K562 (cell line): ENCODE data around the gene RECQL5. TPM values are rescaled to one million over a fixed set of nuclear protein-coding genes. Genes with fewer than 3 reads are reported as not detected.

Experiments
- ATAC-seq: fragments of 200-7000 bp; cut with Tn5 transposase; 3 replicates; pipeline ENCODE4 v1.9.1; 2020; ENCODE audit warnings: moderate library complexity
- BruUV-seq: library from RNA; stranded (reverse); fragments of 400-500 nt; replicated peaks from 2 replicates; lab custom pipeline; 2021; lab: Mats Ljungman, UMichigan
- CTCF ChIA-PET: fragments of 300-600 bp; formaldehyde crosslinking; extraction: SDS; loops from one replicate; lab custom pipeline; 2021; ENCODE audit warnings: low intra/inter-chr PET ratio; lab: Yijun Ruan, JAX
- POLR2A ChIA-PET: fragments of 300-600, 350-650 bp; sonication (Branson Sonifier 250); formaldehyde crosslinking; extraction: SDS; loops from one replicate; lab custom pipeline; 2021; ENCODE audit warnings: antibody characterized with exemption, inconsistent platforms; lab: Yijun Ruan, JAX
- DNase-seq, 4 experiments: peaks; one replicate each; pipeline versions ENCODE4 v3.0.0 to v3.0.0-alpha.2; 2011 to 2018; ENCODE audit warnings: low spot score in 3 of 4, mixed read lengths in 3 of 4; ENCODE audit errors: extremely low read depth in 1 of 4
- FAIRE-seq: peaks from 2 replicates; lab custom pipeline; 2011; peaks lifted over from hg19 to GRCh38; lab: Jason Lieb, UNC
- H2AFZ ChIP-seq: 2 replicates; pipeline ENCODE4 v1.6.0; 2011; ENCODE audit warnings: low read depth, low read length, control low read depth, inconsistent platforms
- H3K27ac ChIP-seq: fragments of 200-600 bp; 3 replicates; pipeline ENCODE4 v1.8.0; 2011; ENCODE audit warnings: low read depth, mild to moderate bottlenecking, control low read depth, inconsistent platforms, low read length, moderate library complexity, mixed read lengths; ENCODE audit errors: extremely low read depth
- H3K27me3 ChIP-seq, 2 experiments: fragments of 300-600 bp in 1 of 2; 2 replicates in 1 of 2; 3 replicates in 1 of 2; pipeline versions ENCODE4 v1.6.0 to v1.8.0; 2011; ENCODE audit warnings: inconsistent platforms in 2 of 2, low read length in 2 of 2, mild to moderate bottlenecking in 1 of 2, mixed read lengths in 1 of 2, moderate library complexity in 1 of 2; ENCODE audit not compliant: control insufficient read depth in 2 of 2, insufficient read depth in 2 of 2
- H3K36me3 ChIP-seq: fragments of 300-600 bp; 3 replicates; pipeline ENCODE4 v1.8.0; 2011; ENCODE audit warnings: mild to moderate bottlenecking, low read length, inconsistent platforms; ENCODE audit not compliant: control insufficient read depth, insufficient read depth
- H3K4me1 ChIP-seq, 2 experiments: fragments of 200-600 bp in 1 of 2; replicated peaks in 1 of 2; 2 replicates in 1 of 2; 3 replicates in 1 of 2; pipeline versions ENCODE4 v1.5.1 to v1.8.0; 2011; ENCODE audit warnings: inconsistent platforms in 2 of 2, low read length in 2 of 2, mild to moderate bottlenecking in 1 of 2, mixed read lengths in 1 of 2, moderate library complexity in 1 of 2; ENCODE audit not compliant: control insufficient read depth in 2 of 2, insufficient read depth in 2 of 2
- H3K4me2 ChIP-seq: 2 replicates; pipeline ENCODE4 v1.6.1; 2011; ENCODE audit warnings: low read length, control low read depth, inconsistent platforms, mixed read lengths; ENCODE audit not compliant: insufficient read depth
- H3K4me3 ChIP-seq: fragments of 200-600 bp; sonication (generic), shearing (Covaris generic); 2 replicates; pipeline ENCODE4 v1.5.1; 2016; ENCODE audit warnings: control low read depth, inconsistent platforms
- H3K79me2 ChIP-seq: fragments of 200-600 bp; 3 replicates; pipeline ENCODE4 v1.8.0; 2011; ENCODE audit warnings: low read length, inconsistent platforms; ENCODE audit not compliant: control insufficient read depth, insufficient read depth
- H3K9ac ChIP-seq, 2 experiments: 2 replicates each; pipeline versions ENCODE4 v1.6.0 to v1.6.1; 2011; ENCODE audit warnings: low read depth in 2 of 2, low read length in 2 of 2, control low read depth in 1 of 2, inconsistent platforms in 1 of 2, mild to moderate bottlenecking in 1 of 2, mixed read lengths in 1 of 2; ENCODE audit not compliant: insufficient read depth in 1 of 2
- H3K9me1 ChIP-seq: one replicate; pipeline ENCODE4 v1.6.0; 2011; ENCODE audit warnings: inconsistent platforms, mild to moderate bottlenecking, low read length, moderate library complexity; ENCODE audit not compliant: control insufficient read depth, insufficient read depth
- H3K9me3 ChIP-seq: replicated peaks from 2 replicates; pipeline ENCODE4 v1.5.1; 2011; ENCODE audit warnings: low read depth, low read length, inconsistent platforms; ENCODE audit not compliant: control insufficient read depth, insufficient read depth
- H4K20me1 ChIP-seq: replicated peaks from 2 replicates; pipeline ENCODE4 v1.6.1; 2011; ENCODE audit warnings: low read length, inconsistent platforms, mixed read lengths; ENCODE audit not compliant: control insufficient read depth, insufficient read depth
- GTF2F1 ChIP-seq: IDR thresholded peaks from 2 replicates; pipeline ENCODE4 v1.6.1; 2011; ENCODE audit warnings: low read depth, low read length, improper control_type of control experiment
- POLR2G ChIP-seq: fragments of 200-400 bp; formaldehyde crosslinking; IDR thresholded peaks from 2 replicates; pipeline ENCODE4 v1.6.1; 2017; ENCODE audit warnings: low read depth, mild to moderate bottlenecking, antibody characterized with exemption, low read length, moderate library complexity
- WGBS: fragments of 100-300 bp; shearing (Covaris generic); methylation state at CpG from one replicate; pipeline ENCODE4 v1.1.6; 2016; ENCODE audit warnings: low coverage, mixed read lengths; ENCODE audit not compliant: insufficient coverage; ENCODE audit errors: missing lambda C conversion rate; 5-methylcytosine and 5-hydroxymethylcytosine counted together
- in situ Hi-C: fragments of 300-500 bp; cut with MboI; formaldehyde crosslinking; loops from 4 replicates; pipeline ENCODE4 v1.15.0; 2018; ENCODE audit warnings: inconsistent platforms, mixed read lengths
- intact Hi-C: fragments of 100-400 bp; cut with micrococcal nuclease; formaldehyde crosslinking; loops from 2 replicates; pipeline ENCODE4 v1.14.2; 2022
- polyA plus RNA-seq, 8 experiments: library from polyadenylated mRNA; depleted of rRNA in 4 of 8; stranded (reverse) in 5 of 8; unstranded in 3 of 8; fragments of >200 nt; fragmentation: Nextera tagmentation in 2 of 8; fragmentation: Illumina TruSeq in 1 of 8; extraction: Ambion mirVana in 2 of 8; extraction: Trizol in 1 of 8; gene quantifications; 2 replicates each; pipeline versions ENCODE4 v1.2.1 to v1.2.3, GENCODE V29; 2011 to 2014; ENCODE audit warnings: inconsistent platforms in 1 of 8, missing spikeins in 1 of 8
- total RNA-seq, 7 experiments: library from RNA; depleted of rRNA in 6 of 7; stranded (reverse); fragments of >200 nt in 6 of 7; fragmentation: Illumina TruSeq in 2 of 7; extraction: Trizol in 2 of 7; gene quantifications; 2 replicates each; pipeline versions ENCODE4 v1.2.1 to v1.2.3, GENCODE V29; 2011 to 2021; ENCODE audit warnings: low replicate concordance in 1 of 7
- TF ChIP-seq, protein P1 (sequence below): fragments of 250-450 bp; sonication (Bioruptor Pico); IDR thresholded peaks from 2 replicates; pipeline ENCODE4 v1.8.0; 2022; ENCODE audit warnings: moderate library complexity, mild to moderate bottlenecking, inconsistent platforms
- TF ChIP-seq, protein P2 (sequence below): fragments of 450-650 bp; IDR thresholded peaks from 2 replicates; pipeline ENCODE4 v1.6.1; 2018; ENCODE audit warnings: mild to moderate bottlenecking, low read depth; ENCODE audit not compliant: partially characterized antibody

Gene RECQL5
- total and polyA plus RNA-seq, 9 of the 15 experiments (the other 6 are each of a cell fraction or from before 2014, with no cell fraction given): 4.1 to 34.8 (median 16.4) TPM

DNA sequence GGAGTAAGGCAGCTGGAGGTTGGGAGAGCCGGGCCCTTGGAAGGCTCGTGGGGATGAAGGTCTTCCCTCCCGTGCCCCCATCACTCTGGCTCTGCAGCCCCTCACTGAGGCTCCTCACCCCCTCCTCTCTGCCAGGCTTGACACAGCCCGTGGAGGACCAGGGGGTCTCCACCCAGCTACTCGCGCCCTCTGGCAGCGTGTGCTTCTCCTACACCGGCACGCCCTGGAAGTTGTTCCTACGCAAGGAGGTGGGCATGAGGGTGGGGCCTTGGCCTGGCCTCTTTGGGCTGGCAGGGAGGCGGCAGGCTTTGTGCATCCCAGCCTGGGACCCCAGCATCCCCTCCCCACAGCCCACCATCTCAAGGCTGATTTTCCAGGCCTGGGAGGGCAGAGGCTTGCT lies 49.3 kb downstream of the RECQL5 start:
- in situ Hi-C loops (loop anchor here (5.0 kb wide), 1 partner anchor 130 kb away; no protein-coding TSS in a partner anchor), intact Hi-C loops (loop anchor here (10.0 kb wide), 1 partner anchor 193 kb away; no protein-coding TSS in a partner anchor)
- CTCF ChIA-PET: no interaction called here
- Histone ChIP-seq H3K4me3 (no peak overlapping the region), H3K4me2 (no peak overlapping the region), H3K9me3 (no peaks in the 10 kb centered on the region), H3K79me2 (no peaks in the 10 kb centered on the region), H3K27me3 (peaks cover 12 to 74% of the 10 kb centered on the region in 2 experiments; a peak in 4 of 5 replicates), H3K9me1 (no peaks in the 10 kb centered on the region), H2AFZ (no peak overlapping the region), H3K9ac (0 out of 4 replicates have a peak overlapping the region, but pooled peaks of 1 of the 2 experiments have one; percentile 35), H3K4me1 (peaks cover 0 to 84% of the 10 kb centered on the region in 2 experiments; a peak in 3 of 5 replicates), H3K36me3 (no peaks in the 10 kb centered on the region), H3K27ac (no peak overlapping the region), H4K20me1 (peaks cover 15% of the 10 kb centered on the region)
- FAIRE-seq: no peak
- POLR2A ChIA-PET: interaction anchor here (0.7 to 0.9 kb wide), 2 partner anchors 16 to 19 kb away, joined by 4 to 5 read pairs; no protein-coding TSS in a partner anchor
- BruUV-seq: no TSS peak
- WGBS: 28% methylated on average over 11 of the region's 11 CpGs
- TF ChIP-seq GTF2F1 (no peak), POLR2G (0 out of 2 replicates have a peak, but pooled peaks have one; percentile 4)
- TF ChIP-seq, protein P1, sequence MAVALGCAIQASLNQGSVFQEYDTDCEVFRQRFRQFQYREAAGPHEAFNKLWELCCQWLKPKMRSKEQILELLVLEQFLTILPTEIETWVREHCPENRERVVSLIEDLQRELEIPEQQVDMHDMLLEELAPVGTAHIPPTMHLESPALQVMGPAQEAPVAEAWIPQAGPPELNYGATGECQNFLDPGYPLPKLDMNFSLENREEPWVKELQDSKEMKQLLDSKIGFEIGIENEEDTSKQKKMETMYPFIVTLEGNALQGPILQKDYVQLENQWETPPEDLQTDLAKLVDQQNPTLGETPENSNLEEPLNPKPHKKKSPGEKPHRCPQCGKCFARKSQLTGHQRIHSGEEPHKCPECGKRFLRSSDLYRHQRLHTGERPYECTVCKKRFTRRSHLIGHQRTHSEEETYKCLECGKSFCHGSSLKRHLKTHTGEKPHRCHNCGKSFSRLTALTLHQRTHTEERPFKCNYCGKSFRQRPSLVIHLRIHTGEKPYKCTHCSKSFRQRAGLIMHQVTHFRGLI: no peak
- TF ChIP-seq, protein P2, sequence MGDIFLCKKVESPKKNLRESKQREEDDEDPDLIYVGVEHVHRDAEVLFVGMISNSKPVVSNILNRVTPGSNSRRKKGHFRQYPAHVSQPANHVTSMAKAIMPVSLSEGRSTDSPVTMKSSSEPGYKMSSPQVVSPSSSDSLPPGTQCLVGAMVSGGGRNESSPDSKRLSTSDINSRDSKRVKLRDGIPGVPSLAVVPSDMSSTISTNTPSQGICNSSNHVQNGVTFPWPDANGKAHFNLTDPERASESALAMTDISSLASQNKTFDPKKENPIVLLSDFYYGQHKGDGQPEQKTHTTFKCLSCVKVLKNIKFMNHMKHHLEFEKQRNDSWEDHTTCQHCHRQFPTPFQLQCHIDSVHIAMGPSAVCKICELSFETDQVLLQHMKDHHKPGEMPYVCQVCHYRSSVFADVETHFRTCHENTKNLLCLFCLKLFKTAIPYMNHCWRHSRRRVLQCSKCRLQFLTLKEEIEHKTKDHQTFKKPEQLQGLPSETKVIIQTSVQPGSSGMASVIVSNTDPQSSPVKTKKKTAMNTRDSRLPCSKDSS: no peak
- DNase-seq: no peak
- no peak for ATAC-seq
